ENCODE measurements around the gene S100A9. TPM values are rescaled to one million over a fixed set of nuclear protein-coding genes. Genes with fewer than 3 reads are reported as not detected.

Gene S100A9
- total RNA-seq, 1 experiment from 2014 or later = 559 TPM

GRCh38 chr1:153358691-153358975 is 979 bp downstream of the S100A9 start:
- Histone ChIP-seq H3K27ac (ENCODE audit: low read length) (no peak overlapping the region), H3K9ac (ENCODE audit: low read length) (no peak overlapping the region), H3K4me1 (ENCODE audit: insufficient read depth, low read length) (peaks cover 42% of the 10 kb centered on the region), H3K27me3 (ENCODE audit: low read length) (no peaks in the 10 kb centered on the region), H3K9me2 (replicated peaks; ENCODE audit: low read length) (no peaks in the 10 kb centered on the region), H4K20me1 (ENCODE audit: low read length) (no peaks in the 10 kb centered on the region), H3F3A (ENCODE audit: low read length, unreplicated experiment) (peaks cover 4% of the 10 kb centered on the region), H3K4me2 (ENCODE audit: low read length) (peak overlapping the region; percentile 75), H2AFZ (ENCODE audit: low read length) (no peak overlapping the region), H3K9me3 (ENCODE audit: low read length) (no peaks in the 10 kb centered on the region), H3K4me3 (ENCODE audit: low read length) (0 out of 2 replicates have a peak overlapping the region, but pooled peaks have one; percentile 36), H3K36me3 (ENCODE audit: low read depth, low read length) (no peaks in the 10 kb centered on the region), H3K79me2 (ENCODE audit: low read length) (no peaks in the 10 kb centered on the region)
- no peak for ATAC-seq
- BruUV-seq (replicated peaks) = no TSS peak
- no peak for DNase-seq
- ChIA-PET CTCF (no interaction called here), POLR2A (ENCODE audit: unreplicated experiment) (no interaction called here)
- intact Hi-C loops (cut with micrococcal nuclease) = loop anchor here (10.0 kb wide), 2 partner anchors 316 to 386 kb away; partner anchors contain the start of genes ILF2 and NPR1
- no peak for TF ChIP-seq EZH2 (IDR thresholded peaks at IDR 0.05; ENCODE audit: low read length, unreplicated experiment)
- TF ChIP-seq EZH2phosphoT487 (IDR thresholded peaks at IDR 0.05; ENCODE audit: borderline replicate concordance, low read length) = no peak
- TF ChIP-seq, protein P1, sequence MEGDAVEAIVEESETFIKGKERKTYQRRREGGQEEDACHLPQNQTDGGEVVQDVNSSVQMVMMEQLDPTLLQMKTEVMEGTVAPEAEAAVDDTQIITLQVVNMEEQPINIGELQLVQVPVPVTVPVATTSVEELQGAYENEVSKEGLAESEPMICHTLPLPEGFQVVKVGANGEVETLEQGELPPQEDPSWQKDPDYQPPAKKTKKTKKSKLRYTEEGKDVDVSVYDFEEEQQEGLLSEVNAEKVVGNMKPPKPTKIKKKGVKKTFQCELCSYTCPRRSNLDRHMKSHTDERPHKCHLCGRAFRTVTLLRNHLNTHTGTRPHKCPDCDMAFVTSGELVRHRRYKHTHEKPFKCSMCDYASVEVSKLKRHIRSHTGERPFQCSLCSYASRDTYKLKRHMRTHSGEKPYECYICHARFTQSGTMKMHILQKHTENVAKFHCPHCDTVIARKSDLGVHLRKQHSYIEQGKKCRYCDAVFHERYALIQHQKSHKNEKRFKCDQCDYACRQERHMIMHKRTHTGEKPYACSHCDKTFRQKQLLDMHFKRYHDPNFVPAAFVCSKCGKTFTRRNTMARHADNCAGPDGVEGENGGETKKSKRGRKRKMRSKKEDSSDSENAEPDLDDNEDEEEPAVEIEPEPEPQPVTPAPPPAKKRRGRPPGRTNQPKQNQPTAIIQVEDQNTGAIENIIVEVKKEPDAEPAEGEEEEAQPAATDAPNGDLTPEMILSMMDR (conservative IDR thresholded peaks at IDR 0.05; ENCODE audit: low read depth, low read length) = no peak

DNA sequence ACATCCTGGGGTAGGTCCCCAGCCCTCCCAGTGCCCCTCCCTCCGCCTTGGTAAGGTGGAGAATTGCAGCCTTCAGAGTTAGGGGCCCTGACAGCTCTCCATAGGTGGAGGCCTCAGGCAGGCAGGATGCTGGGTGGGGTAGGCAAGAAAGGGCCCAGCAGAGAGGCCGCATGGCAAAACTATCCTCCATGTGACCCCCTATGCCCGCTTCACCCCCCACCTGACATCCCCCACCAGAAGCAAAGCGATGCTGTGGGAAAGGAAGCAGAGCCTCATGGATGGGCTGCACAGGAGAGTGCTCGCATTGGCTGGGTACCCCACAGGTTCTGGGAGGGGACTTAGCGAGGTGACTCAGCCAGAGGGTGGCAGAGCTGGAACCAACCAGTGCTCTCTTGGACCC is 1.6 kb downstream of the S100A9 start:
- no peak overlapping the region for H2AFZ ChIP-seq (ENCODE audit: low read length)
- no peak overlapping the region for H3K4me2 ChIP-seq (ENCODE audit: low read length)
- BruUV-seq (replicated peaks) = no TSS peak
- no peak for ATAC-seq
- H4K20me1 ChIP-seq (ENCODE audit: low read length) = no peaks in the 10 kb centered on the region
- no peaks in the 10 kb centered on the region for H3K9me2 ChIP-seq (replicated peaks; ENCODE audit: low read length)
- POLR2A ChIA-PET (ENCODE audit: unreplicated experiment) = no interaction called here
- CTCF ChIA-PET = no interaction called here
- no peak overlapping the region for H3K9ac ChIP-seq (ENCODE audit: low read length)
- intact Hi-C loops (cut with micrococcal nuclease) = loop anchor here (10.0 kb wide), 2 partner anchors 316 to 386 kb away; partner anchors contain the start of genes ILF2 and NPR1
- no peaks in the 10 kb centered on the region for H3K27me3 ChIP-seq (ENCODE audit: low read length)
- no peak for DNase-seq
- H3K79me2 ChIP-seq (ENCODE audit: low read length) = no peaks in the 10 kb centered on the region
- H3F3A ChIP-seq (ENCODE audit: low read length, unreplicated experiment) = peaks cover 4% of the 10 kb centered on the region
- H3K4me1 ChIP-seq (ENCODE audit: insufficient read depth, low read length) = peaks cover 42% of the 10 kb centered on the region
- H3K36me3 ChIP-seq (ENCODE audit: low read depth, low read length) = no peaks in the 10 kb centered on the region
- TF ChIP-seq EZH2phosphoT487 (IDR thresholded peaks at IDR 0.05; ENCODE audit: borderline replicate concordance, low read length) = no peak
- H3K27ac ChIP-seq (ENCODE audit: low read length) = no peak overlapping the region
- H3K9me3 ChIP-seq (ENCODE audit: low read length) = no peaks in the 10 kb centered on the region
- H3K4me3 ChIP-seq (ENCODE audit: low read length) = no peak overlapping the region

- intact Hi-C loops (cut with micrococcal nuclease) = no loop called here
- Histone ChIP-seq H3K9me3 (ENCODE audit: low read length) (no peaks in the 10 kb centered on the region), H3K9me2 (replicated peaks; ENCODE audit: low read length) (no peaks in the 10 kb centered on the region), H4K20me1 (ENCODE audit: low read length) (no peaks in the 10 kb centered on the region), H3K79me2 (ENCODE audit: low read length) (no peaks in the 10 kb centered on the region), H3K4me2 (ENCODE audit: low read length) (no peak overlapping the region), H3K9ac (ENCODE audit: low read length) (no peak overlapping the region), H3K27me3 (ENCODE audit: low read length) (no peaks in the 10 kb centered on the region), H3F3A (ENCODE audit: low read length, unreplicated experiment) (peaks cover 4% of the 10 kb centered on the region), H2AFZ (ENCODE audit: low read length) (no peak overlapping the region), H3K27ac (ENCODE audit: low read length) (no peak overlapping the region), H3K36me3 (ENCODE audit: low read depth, low read length) (no peaks in the 10 kb centered on the region), H3K4me3 (ENCODE audit: low read length) (no peak overlapping the region), H3K4me1 (ENCODE audit: insufficient read depth, low read length) (peaks cover 44% of the 10 kb centered on the region)
- DNase-seq = no peak
- no TSS peak for BruUV-seq (replicated peaks)
- ATAC-seq = no peak
- POLR2A ChIA-PET (ENCODE audit: unreplicated experiment) = no interaction called here
- CTCF ChIA-PET = no interaction called here
- TF ChIP-seq, protein P1 (conservative IDR thresholded peaks at IDR 0.05; ENCODE audit: low read depth, low read length) = no peak
- TF ChIP-seq EZH2 (IDR thresholded peaks at IDR 0.05; ENCODE audit: low read length, unreplicated experiment) = no peak
- no peak for TF ChIP-seq EZH2phosphoT487 (IDR thresholded peaks at IDR 0.05; ENCODE audit: borderline replicate concordance, low read length)
These were observed 2.5 kb downstream of the S100A9 start for GRCh38 chr1:153360190-153360589.
